K562 (cell line): ENCODE data around the gene SBF1. TPM values are rescaled to one million over a fixed set of nuclear protein-coding genes. Genes with fewer than 3 reads are reported as not detected.

ENCODE experiments used
- ASH1L ChIP-seq: fragments of 450-650 bp; IDR thresholded peaks from 2 replicates; pipeline ENCODE4 v1.6.1; 2018; ENCODE audit warnings: borderline replicate concordance, mild to moderate bottlenecking, low read depth; ENCODE audit not compliant: partially characterized antibody
- CBFA2T2 ChIP-seq: fragments of 450-650 bp; conservative IDR thresholded peaks from 2 replicates; pipeline ENCODE4 v1.6.1; 2017; ENCODE audit warnings: mild to moderate bottlenecking
- CBX5 ChIP-seq: IDR thresholded peaks from 2 replicates; pipeline ENCODE4 v1.6.1; 2014; ENCODE audit warnings: low read depth, borderline replicate concordance
- CREB5 ChIP-seq: fragments of 250-450 bp; sonication (Bioruptor Pico); IDR thresholded peaks from 2 replicates; pipeline ENCODE4 v1.5.0; 2020; ENCODE audit warnings: mild to moderate bottlenecking
- DNMT1 ChIP-seq: fragments of 450-650 bp; IDR thresholded peaks from 2 replicates; pipeline ENCODE4 v1.6.1; 2016; ENCODE audit warnings: antibody characterized with exemption, mild to moderate bottlenecking
- ESRRB ChIP-seq: fragments of 250-450 bp; sonication (Bioruptor Pico); IDR thresholded peaks from 2 replicates; pipeline ENCODE4 v1.5.0; 2020; ENCODE audit warnings: mild to moderate bottlenecking, moderate library complexity, borderline replicate concordance
- GATAD2A ChIP-seq: fragments of 450-650 bp; IDR thresholded peaks from 2 replicates; pipeline ENCODE4 v1.6.1; 2017
- HEY1 ChIP-seq: fragments of 250-450 bp; sonication (Bioruptor Pico); IDR thresholded peaks from 2 replicates; pipeline ENCODE4 v1.5.0; 2020; ENCODE audit warnings: mild to moderate bottlenecking, moderate library complexity, borderline replicate concordance
- HSF4 ChIP-seq: fragments of 250-450 bp; sonication (Bioruptor Pico); IDR thresholded peaks from 2 replicates; pipeline ENCODE4 v2.1.2; 2022; ENCODE audit warnings: mild to moderate bottlenecking, moderate library complexity, borderline replicate concordance
- KLF1 ChIP-seq: fragments of 450-650 bp; IDR thresholded peaks from 2 replicates; pipeline ENCODE4 v1.6.1; 2016; ENCODE audit warnings: missing genetic modification characterization, missing compliant biosample characterization
- MBD1 ChIP-seq: fragments of 250-450 bp; sonication (Bioruptor Pico); IDR thresholded peaks from 2 replicates; pipeline ENCODE4 v1.8.0; 2022; ENCODE audit warnings: inconsistent platforms
- NBN ChIP-seq: fragments of 450-650 bp; IDR thresholded peaks from 2 replicates; pipeline ENCODE4 v1.6.1; 2016; ENCODE audit warnings: low read depth, mild to moderate bottlenecking
- PHF8 ChIP-seq: fragments of 200-600 bp; sonication (generic); IDR thresholded peaks from 2 replicates; pipeline ENCODE4 v1.6.1; 2012; ENCODE audit warnings: mixed run types, mild to moderate bottlenecking, inconsistent platforms, low read length, moderate library complexity, borderline replicate concordance
- PRDM10 ChIP-seq: fragments of 450-650 bp; IDR thresholded peaks from 2 replicates; pipeline ENCODE4 v1.6.1; 2018; ENCODE audit not compliant: partially characterized antibody
- STAT5B ChIP-seq: fragments of 250-450 bp; sonication (Bioruptor Pico); IDR thresholded peaks from 2 replicates; pipeline ENCODE4 v1.8.0; 2021; ENCODE audit warnings: mild to moderate bottlenecking, inconsistent platforms
- ZNF253 ChIP-seq: fragments of 250-450 bp; sonication (Bioruptor Pico); conservative IDR thresholded peaks from 2 replicates; pipeline ENCODE4 v1.6.1; 2021; ENCODE audit warnings: mild to moderate bottlenecking
- ZNF280A ChIP-seq: fragments of 450-650 bp; IDR thresholded peaks from 2 replicates; pipeline ENCODE4 v1.6.1; 2018; ENCODE audit warnings: mild to moderate bottlenecking, low read depth; ENCODE audit not compliant: partially characterized antibody
- ZNF511 ChIP-seq: sonication (generic); formaldehyde crosslinking; IDR thresholded peaks from 2 replicates; pipeline ENCODE4 v1.8.0; 2022; ENCODE audit warnings: mild to moderate bottlenecking, missing genetic modification reagents
- ZNF707 ChIP-seq: fragments of 250-450 bp; sonication (Bioruptor Pico); conservative IDR thresholded peaks from 2 replicates; pipeline ENCODE4 v1.8.0; 2022; ENCODE audit warnings: inconsistent platforms, mild to moderate bottlenecking, moderate library complexity
- polyA plus RNA-seq, 8 experiments: library from polyadenylated mRNA; depleted of rRNA in 4 of 8; stranded (reverse) in 5 of 8; unstranded in 3 of 8; fragments of >200 nt; fragmentation: Nextera tagmentation in 2 of 8; fragmentation: Illumina TruSeq in 1 of 8; extraction: Ambion mirVana in 2 of 8; extraction: Trizol in 1 of 8; gene quantifications; 2 replicates each; pipeline versions ENCODE4 v1.2.1 to v1.2.3, GENCODE V29; 2011 to 2014; ENCODE audit warnings: inconsistent platforms in 1 of 8, missing spikeins in 1 of 8
- total RNA-seq, 7 experiments: library from RNA; depleted of rRNA in 6 of 7; stranded (reverse); fragments of >200 nt in 6 of 7; fragmentation: Illumina TruSeq in 2 of 7; extraction: Trizol in 2 of 7; gene quantifications; 2 replicates each; pipeline versions ENCODE4 v1.2.1 to v1.2.3, GENCODE V29; 2011 to 2021; ENCODE audit warnings: low replicate concordance in 1 of 7

The SBF1 gene
- total and polyA plus RNA-seq, 9 of the 15 experiments (the other 6 are each of a cell fraction or from before 2014, with no cell fraction given) = 0.44 to 50.4 (median 11.4) TPM

GRCh38 chr22:50507991-50508884 lies 33.4 kb upstream of the SBF1 start, which contains the start of gene NCAPH2 (continued):
- TF ChIP-seq ZNF253 (no peak), MBD1 (CRISPR knock-in tag) (no peak), CREB5 (no peak), DNMT1 (no peak), PRDM10 (no peak), ZNF511 (CRISPR knock-in tag) (no peak), ASH1L (no peak), ESRRB (CRISPR knock-in tag) (no peak), ZNF707 (no peak), CBFA2T2 (no peak), KLF1 (tag) (no peak), STAT5B (CRISPR knock-in tag) (no peak), NBN (0 out of 2 replicates have a peak, but pooled peaks have one; percentile 59), PHF8 (peak; percentile 66; the same call in 1 of the 2 replicates), HEY1 (no peak), HSF4 (CRISPR knock-in tag) (no peak), ZNF280A (no peak), CBX5 (no peak), GATAD2A (no peak)
